SK-N-SH (cell line): Measurements from ENCODE around the gene INTS11.

ENCODE experiments used
- CTCF ChIP-seq: fragments of 200-600 bp; sonication (generic); IDR thresholded peaks from 2 replicates; pipeline ENCODE4 v1.6.1; 2017; ENCODE audit warnings: antibody characterized with exemption, mild to moderate bottlenecking, moderate library complexity
- POLR2AphosphoS5 ChIP-seq: IDR thresholded peaks from 2 replicates; pipeline ENCODE4 v1.6.1; 2012; ENCODE audit warnings: low read depth, low read length
- REST ChIP-seq: IDR thresholded peaks from 2 replicates; pipeline ENCODE4 v1.6.1; 2012; ENCODE audit warnings: mild to moderate bottlenecking, low read depth, low read length, moderate library complexity
- TF ChIP-seq, protein P1 (sequence below): IDR thresholded peaks from 2 replicates; pipeline ENCODE4 v1.4.0; 2012; ENCODE audit warnings: low read depth

GRCh38 chr1:1322418-1322817 lies 2.0 kb downstream of the INTS11 start:
- TF ChIP-seq CTCF (no peak), POLR2AphosphoS5 (no peak), REST (no peak)
- TF ChIP-seq, protein P1, sequence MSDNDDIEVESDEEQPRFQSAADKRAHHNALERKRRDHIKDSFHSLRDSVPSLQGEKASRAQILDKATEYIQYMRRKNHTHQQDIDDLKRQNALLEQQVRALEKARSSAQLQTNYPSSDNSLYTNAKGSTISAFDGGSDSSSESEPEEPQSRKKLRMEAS, result no peak
